Bronchial epithelial cell (primary cell): ENCODE results near the gene MRPL36. TPM values are rescaled to one million over a fixed set of nuclear protein-coding genes. Genes with fewer than 3 reads are reported as not detected.
"Not testable (repeated sequence)": the region's sequence is repeated elsewhere in the genome, so short reads cannot be mapped to it uniquely, and the experiment has no call there.

Source experiments
- DNase-seq: peaks from one replicate; pipeline ENCODE4 v3.0.0-alpha.2; 2010; ENCODE audit warnings: low read depth
- FAIRE-seq: peaks from 2 replicates; lab custom pipeline; 2011; peaks lifted over from hg19 to GRCh38; lab: Jason Lieb, UNC
- H3K27me3 ChIP-seq: 2 replicates; pipeline ENCODE4 v1.5.1; 2011; ENCODE audit warnings: low read length; ENCODE audit not compliant: control insufficient read depth, insufficient read depth
- H3K36me3 ChIP-seq: 2 replicates; pipeline ENCODE4 v1.5.1; 2011; ENCODE audit warnings: low read length; ENCODE audit not compliant: control insufficient read depth, insufficient read depth
- H3K4me3 ChIP-seq: 2 replicates; pipeline ENCODE4 v1.5.1; 2011; ENCODE audit warnings: mild to moderate bottlenecking, low read depth, low read length, control low read depth
- CTCF ChIP-seq: IDR thresholded peaks from 2 replicates; pipeline ENCODE4 v1.5.1; 2011; ENCODE audit warnings: mild to moderate bottlenecking, moderate library complexity, low read length, control low read depth, inconsistent platforms; ENCODE audit not compliant: insufficient read depth, severe bottlenecking
- total RNA-seq: library from RNA; depleted of rRNA; stranded (reverse); fragments of >200 nt; gene quantifications from 2 replicates; pipeline ENCODE4 v1.2.1, GENCODE V29; 2014

Gene MRPL36
- total RNA-seq, 1 donor from 2014 or later: 61.1 TPM

DNA sequence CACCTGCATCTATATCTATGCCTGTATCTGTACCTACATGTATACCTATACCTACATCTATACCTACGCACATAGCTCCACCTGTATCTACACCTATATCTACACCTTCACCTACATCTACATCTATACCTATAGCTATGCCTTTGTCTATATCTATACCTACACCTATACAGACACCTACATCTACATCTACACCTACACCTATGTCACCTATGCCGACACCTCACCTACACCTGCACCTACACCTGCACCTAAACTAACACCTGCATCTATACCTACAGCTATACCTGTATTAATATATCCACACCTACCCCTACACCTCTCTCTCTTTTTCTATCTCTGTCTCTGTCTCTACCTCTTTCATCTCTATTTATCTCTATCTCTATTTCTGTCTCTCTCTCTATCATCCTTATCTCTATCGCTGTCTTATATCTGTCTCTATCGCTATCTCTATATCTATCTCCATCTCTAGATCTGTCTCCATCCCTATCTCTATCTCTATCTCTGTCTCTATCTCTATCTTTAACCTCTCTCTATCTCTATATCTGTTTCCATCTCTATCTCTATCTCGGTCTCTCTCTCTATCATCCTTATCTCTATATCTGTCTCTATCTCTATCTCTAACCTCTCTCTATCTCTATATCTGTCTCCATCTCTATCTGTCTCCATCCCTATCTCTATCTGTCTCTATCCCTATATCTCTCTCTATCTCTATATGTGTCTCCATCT is 45.2 kb upstream of the MRPL36 start:
- Histone ChIP-seq H3K27me3 (no peaks in the 10 kb centered on the region), H3K36me3 (no peaks in the 10 kb centered on the region), H3K4me3 (no peak overlapping the region)
- no peak for TF ChIP-seq CTCF
- FAIRE-seq (no peak), DNase-seq (no peak)

- H3K27me3 ChIP-seq, DNase-seq, H3K36me3 ChIP-seq, H3K4me3 ChIP-seq, FAIRE-seq: not testable (repeated sequence)
These were observed 44.1 kb upstream of the MRPL36 start for GRCh38 chr5:1843761-1844160.

GRCh38 chr5:1842004-1842819 is 42.6 kb upstream of the MRPL36 start:
- FAIRE-seq (no peak), DNase-seq (peak; percentile 4)
- Histone ChIP-seq H3K4me3 (no peak overlapping the region), H3K36me3 (no peaks in the 10 kb centered on the region), H3K27me3 (no peaks in the 10 kb centered on the region)
- no peak for TF ChIP-seq CTCF

GRCh38 chr5:1840741-1841521 is 41.3 kb upstream of the MRPL36 start:
- no peak overlapping the region for H3K4me3 ChIP-seq
- DNase-seq (no peak), FAIRE-seq (no peak)
- H3K27me3 ChIP-seq: no peaks in the 10 kb centered on the region
- no peak for TF ChIP-seq CTCF
- H3K36me3 ChIP-seq: no peaks in the 10 kb centered on the region

DNA sequence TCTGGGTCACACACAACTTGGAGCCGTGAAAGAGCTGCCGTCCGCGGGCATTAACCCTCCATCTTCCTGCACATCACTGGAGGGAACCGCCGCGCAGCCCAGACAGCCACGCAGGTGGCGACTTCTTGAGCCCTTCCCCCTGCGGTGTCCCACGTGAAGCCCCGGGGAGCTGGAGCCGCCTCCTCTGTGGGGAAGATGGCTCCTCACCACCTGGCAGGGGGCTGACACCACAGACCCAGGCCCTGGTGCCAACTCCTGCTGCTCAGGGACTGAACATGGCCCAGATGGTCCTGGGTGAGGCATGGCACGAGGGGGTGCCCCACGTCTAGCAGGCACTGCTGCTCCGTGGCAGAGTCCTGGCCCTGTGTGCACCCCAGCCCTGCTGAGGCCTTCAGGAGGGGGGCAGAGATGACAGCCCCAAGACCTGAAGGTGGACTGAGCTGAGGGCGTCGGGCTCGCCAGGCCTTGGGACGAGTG is 40.5 kb upstream of the MRPL36 start:
- no peaks in the 10 kb centered on the region for H3K27me3 ChIP-seq
- TF ChIP-seq CTCF: no peak

GRCh38 chr5:1838013-1838412 is 38.4 kb upstream of the MRPL36 start:
- Histone ChIP-seq H3K4me3 (no peak overlapping the region), H3K36me3 (no peaks in the 10 kb centered on the region), H3K27me3 (peaks cover 1% of the 10 kb centered on the region)
- no peak for FAIRE-seq
- TF ChIP-seq CTCF: no peak
- no peak for DNase-seq

More for the DNA sequence above, 40.5 kb upstream of the MRPL36 start:
- Histone ChIP-seq H3K4me3 (no peak overlapping the region), H3K36me3 (no peaks in the 10 kb centered on the region)
- DNase-seq (no peak), FAIRE-seq (no peak)
